ENCODE measurements around the gene MYO1D.

- no peak for TF ChIP-seq CTCF (IDR thresholded peaks at IDR 0.05)
- no peak for TF ChIP-seq POLR2A (IDR thresholded peaks at IDR 0.05)
Measured at GRCh38 chr17:32732296-32732642, 144.7 kb downstream of the MYO1D start.
